G401.6 (cell line): ENCODE data around the gene PCBP3.

Experiments used
- FAIRE-seq: peaks from 2 replicates; lab custom pipeline; 2012; peaks lifted over from hg19 to GRCh38; lab: Jason Lieb, UNC

PCBP3 gene

DNA sequence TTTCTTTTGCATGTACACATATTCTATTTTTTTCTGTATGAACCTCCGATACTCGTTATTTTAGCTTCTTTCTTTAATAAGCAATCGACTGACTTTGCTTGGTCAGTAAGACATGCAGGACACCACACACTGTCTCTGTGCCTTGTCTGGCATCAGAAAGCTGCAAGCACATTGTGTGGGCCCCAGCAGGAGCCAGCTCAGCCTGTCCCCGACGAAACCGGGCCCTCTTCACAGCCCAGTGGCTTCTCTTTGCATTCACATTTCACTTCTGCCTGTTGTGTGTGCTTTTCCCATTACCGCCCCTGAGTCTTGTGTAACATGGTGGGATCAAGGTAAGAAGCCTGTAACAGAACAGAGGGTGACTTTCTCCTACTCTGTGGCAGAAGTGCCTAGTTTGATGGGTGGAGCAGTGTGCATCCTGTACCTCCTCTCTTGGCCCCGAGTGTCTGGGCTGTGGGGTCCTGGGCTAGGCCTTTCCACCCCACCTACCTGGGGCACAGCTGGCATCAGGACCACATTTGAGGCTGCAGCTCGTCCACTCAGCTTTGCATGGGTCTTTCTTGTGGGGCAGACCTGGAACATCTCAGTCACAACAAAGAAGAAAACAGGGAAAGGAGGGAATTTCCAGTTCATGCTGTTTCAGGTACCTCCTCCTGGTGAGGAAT, 219.2 kb downstream of the PCBP3 start:
- no peak for FAIRE-seq

DNA sequence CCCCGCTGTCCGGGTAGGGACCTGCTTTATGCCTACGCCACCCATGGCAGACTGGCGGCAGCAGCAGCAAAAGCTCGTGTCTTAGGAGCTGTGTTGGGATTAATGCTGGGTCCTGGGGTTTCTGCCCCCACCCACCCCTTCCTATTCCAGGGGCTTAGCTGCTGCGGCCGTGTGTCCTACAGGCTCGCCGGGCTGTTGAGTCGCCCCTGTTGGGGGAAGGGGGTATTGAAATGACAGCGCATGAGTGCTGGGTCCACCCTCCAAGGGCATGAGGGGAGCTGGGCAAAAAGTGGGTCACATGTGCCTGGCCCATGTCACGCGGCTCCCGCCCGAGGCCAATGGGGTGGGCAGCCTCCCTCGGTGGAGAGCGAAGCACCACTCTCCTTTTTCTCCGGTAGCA, 219.7 kb downstream of the PCBP3 start:
- no peak for FAIRE-seq

DNA sequence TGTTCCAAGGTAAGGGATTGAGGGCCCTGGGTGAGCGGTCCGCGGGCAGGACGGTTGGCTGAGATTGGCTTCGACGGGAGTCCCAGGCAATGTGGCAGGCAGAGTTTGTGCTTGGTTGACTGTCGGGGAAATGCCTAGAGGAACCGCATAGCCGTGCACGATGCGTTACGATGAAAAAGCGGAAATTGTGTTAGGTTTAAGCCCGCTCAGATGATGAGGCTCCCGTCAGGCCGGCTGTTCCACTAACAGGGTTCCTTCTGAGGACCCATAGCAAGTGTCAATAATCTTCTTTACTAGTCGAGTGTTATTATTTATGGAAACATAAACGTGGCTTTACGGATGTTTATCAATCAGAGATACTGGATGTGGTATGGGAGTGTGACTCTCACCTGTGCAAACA, 220.2 kb downstream of the PCBP3 start:
- FAIRE-seq: no peak

DNA sequence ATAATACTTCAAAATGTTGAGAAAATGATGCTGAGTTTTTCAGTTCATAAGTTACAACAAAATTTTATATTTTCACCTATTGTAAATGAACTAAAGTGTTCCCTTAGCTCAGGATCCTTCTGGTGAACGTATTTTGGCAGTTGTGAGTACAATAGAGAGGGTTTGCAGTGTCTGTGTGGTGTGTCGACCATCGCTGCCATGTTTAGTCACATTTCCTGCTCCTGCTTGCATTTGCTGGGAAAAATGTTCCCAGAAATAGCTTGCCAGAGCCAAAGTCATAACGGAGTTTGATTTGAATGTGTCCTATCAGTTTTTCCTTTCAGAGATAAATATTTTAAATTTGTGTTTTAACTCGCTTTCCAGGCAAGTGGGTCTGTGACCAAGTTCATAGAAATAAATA, 220.9 kb downstream of the PCBP3 start:
- FAIRE-seq: no peak

DNA sequence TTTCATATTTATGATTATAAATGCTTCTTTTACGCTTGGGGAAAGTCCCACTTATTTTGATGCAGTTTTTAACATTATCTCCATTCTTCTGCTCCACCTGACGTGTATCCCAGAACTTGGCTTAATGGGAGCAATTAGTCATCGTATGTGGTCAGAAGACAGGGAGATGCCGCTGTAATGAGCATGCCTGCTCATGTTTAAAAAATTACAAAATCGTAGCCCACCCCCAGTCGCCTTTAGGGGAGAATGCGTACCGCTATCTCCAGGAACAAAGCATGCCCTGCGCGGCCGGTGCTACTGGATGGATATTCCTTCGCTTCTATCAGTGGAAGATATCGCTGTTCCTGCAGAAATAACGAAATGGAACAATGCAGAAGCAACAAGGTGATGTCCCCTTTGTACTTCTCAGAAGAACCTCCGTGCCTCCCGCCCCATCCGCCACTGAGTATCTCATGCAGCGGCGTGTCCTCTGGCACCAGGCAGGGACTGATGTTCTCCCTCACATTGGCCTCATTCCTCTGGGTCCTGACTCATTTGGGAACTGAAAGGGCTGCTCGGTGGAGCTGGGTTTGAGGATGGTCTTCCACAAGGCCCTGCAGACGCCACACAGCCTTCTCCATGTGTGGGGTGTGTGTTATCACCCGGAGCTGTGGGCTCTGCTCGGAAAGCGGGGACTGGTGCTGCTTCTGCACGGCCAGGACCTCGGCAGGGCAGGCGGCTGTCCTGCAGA, 221.7 kb downstream of the PCBP3 start:
- FAIRE-seq: no peak

DNA sequence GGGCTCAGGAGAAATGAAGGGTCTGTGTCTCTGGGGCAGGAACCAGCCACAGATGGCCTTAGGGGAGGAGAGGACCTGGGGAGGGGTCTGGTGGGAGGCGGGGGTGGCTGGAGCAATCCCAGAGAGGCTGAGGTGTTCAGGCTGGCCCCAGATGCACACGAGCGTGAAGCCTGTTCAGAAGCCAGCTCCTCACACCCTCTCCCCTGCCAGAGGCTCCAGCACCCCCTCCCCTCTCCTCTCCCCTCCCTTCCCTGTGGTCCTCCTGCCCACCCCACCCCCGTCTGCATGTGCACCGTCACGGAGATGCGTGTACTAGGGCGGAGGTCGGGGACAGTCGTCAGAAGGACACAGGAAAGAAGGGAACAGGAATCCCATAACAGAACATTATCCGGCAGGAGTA, 223.0 kb downstream of the PCBP3 start:
- no peak for FAIRE-seq

DNA sequence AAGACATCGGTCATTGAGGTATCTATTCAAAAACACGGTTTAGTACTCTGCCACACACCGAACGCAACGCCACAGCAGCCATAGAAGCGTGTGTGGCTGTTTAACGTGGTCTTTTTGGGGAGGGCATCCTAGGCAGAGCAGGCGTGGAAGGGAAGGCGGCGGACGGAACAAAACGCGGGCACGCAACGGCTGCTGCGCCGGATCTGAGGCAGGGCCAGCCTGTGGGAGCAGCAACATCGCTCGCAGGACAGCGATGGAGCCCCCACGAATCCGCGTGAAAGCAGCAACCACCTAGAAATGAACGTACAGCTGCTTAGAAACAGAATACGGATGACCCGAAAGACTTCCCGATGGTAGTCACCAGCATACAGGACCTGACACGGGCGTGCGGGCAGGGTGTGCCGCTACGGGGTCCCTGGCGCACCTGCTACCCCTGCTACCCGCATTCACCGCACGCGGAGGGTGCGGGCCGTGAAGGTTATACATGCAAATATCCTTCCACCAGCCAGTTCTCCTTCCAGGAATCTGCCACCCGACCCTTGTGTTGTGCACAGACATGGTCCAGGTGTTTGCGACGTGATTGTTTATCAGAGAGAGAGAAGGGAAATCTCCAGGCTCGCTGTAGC, 223.6 kb downstream of the PCBP3 start:
- no peak for FAIRE-seq

DNA sequence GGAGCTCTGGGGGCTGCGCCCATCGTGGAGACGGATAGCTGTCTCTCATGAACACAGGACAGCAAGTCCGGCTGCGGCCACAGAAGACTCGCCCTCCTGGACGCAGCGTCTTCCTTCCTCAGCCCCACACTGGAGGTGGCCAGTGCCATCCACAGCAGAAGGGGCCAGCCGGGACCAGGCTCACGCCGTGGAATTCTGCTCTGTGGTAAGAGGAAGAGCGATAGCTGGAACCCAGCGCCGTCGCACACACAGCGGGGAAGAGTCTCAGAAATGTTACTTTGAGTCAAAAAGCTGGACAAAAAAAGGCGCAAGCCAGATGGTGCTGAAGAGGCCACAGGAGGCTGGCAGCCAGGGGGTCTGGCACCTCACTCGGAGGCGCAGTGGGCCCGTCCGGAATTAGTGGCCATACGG, 224.2 kb downstream of the PCBP3 start:
- FAIRE-seq: no peak

DNA sequence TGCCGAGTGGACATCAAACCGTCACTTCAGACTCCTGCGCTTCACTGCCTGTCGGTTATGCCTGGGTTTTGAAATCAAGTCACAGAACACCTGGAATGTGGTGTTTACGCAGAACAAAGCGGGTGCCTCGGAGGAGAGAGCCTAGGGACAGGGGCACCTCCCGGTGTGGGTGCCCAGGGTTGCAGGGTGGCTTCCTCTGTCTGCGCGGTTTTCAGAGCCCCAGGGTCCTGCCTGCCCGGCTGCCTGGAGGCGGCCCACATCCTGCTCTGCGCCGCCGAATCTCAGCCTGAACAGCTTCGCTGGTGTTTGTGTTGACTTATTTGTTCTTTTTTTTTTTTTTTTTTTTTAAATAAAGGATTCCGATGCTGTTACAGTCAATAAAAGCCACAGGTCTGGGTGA, 224.6 kb downstream of the PCBP3 start:
- FAIRE-seq: no peak

DNA sequence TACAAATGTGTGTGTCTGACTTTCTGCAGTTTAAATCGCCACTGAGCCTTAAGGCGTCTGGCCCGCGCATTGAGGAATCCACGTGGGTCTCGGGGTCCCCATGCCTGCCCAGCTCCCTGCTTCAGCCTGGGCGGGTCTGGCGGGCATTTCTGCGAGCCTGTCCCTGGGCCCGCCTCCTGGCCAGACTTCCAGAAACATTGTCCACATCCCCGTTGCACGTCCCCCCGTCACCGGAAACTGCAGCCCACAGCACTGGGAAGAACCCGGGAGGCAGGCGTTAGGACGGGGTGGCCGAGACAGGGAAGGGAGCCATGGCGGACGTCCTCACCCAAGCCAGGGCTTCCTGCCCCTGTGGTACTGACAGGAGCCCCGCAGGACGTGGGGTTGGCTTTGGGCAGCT, 225.0 kb downstream of the PCBP3 start:
- FAIRE-seq: no peak

DNA sequence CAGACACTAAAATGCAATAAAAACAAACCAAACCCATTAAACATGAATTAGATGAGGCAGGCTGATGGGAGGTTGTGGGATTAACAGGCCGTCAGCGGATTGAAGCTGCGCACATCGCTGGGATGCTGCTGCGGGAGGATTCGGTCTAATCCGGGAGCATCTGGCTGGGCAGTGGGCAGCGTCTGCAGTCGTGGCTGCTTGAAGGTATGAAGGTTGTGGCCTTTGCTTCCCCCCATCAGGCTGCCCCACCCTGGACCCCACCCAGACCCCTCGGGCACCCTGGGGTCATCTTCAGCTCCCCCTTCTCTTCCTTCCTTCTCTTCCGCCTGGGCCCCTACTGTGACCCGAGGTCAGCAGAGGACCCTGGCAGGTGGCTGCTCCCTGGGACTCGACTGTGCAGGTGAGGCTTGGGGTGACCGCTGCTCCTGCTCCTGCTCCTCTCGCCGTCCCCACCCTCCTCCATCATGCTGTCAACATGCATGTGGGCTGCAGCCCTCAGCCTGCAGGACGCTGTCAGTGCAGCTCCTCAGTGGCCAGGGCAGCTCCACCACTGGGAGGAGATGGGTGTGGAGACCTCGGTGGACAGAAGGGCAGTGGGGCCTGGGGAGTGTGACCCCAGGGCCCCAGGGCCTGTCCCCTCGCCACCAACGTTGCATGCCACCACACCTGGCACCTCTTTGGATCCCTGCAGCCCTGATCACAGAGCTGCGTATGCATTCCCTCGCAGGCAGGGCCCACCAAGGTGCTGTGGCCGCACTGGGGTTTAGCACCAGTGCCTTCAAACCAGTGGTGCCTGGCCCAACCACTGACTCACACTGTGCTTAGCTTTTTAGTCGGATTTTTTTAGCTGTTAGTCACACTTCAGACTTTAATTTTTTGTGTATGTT, 225.8 kb downstream of the PCBP3 start:
- FAIRE-seq: no peak

DNA sequence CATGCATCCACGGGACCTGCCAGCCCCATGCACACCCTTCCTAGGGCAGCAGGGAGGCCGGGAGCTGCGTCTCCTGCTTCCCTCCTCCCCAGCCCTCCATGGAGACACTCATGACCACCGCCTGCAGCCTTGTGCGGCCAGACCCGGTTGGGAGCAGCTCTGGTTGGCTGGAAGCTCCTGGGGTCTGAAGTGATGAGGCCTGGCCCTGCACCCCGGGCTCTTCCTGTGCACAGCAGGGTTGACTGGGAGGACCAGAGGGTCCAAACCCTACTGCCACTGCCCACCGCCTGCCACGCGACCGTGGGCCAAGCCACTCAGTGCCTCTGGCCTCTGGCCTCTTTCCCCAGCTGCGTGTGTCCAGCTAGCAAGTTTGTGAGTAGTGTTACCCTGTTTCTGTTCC, 226.9 kb downstream of the PCBP3 start:
- no peak for FAIRE-seq

DNA sequence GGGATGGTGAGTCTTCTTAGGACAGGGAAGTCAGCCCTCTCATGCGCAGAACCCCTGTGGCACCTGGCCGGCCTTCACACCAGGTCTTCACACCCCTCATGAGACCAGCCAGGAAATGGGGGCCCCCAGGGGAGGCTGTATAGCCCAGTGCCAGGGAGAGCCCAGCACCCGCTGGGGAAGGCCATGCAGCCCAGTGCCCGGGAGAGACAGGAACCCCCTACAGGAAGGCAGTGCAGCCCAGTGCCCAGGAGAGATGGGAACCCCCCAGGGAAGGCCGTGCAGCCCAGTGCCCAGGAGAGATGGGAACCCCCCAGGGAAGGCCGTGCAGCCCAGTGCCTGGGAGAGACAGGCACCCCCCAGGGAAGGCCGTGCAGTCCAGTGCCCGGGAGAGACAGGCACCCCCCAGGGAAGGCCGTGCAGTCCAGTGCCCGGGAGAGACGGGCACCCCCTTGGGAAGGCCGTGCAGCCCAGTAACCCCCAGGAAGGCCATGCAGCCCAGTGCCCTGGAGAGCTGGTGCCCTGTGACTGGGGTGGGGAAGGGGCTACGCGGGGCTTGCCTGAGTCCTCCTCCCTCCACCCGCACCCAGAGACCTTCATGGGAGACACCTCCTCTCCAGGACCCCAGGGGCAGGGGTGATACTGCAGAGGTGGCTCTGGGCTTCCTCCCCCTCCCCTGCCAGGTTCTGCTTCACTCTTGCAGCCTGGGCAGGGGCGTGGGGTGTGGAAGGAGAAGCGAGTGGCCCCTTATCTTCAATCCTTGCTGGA, 227.5 kb downstream of the PCBP3 start:
- FAIRE-seq: no peak

DNA sequence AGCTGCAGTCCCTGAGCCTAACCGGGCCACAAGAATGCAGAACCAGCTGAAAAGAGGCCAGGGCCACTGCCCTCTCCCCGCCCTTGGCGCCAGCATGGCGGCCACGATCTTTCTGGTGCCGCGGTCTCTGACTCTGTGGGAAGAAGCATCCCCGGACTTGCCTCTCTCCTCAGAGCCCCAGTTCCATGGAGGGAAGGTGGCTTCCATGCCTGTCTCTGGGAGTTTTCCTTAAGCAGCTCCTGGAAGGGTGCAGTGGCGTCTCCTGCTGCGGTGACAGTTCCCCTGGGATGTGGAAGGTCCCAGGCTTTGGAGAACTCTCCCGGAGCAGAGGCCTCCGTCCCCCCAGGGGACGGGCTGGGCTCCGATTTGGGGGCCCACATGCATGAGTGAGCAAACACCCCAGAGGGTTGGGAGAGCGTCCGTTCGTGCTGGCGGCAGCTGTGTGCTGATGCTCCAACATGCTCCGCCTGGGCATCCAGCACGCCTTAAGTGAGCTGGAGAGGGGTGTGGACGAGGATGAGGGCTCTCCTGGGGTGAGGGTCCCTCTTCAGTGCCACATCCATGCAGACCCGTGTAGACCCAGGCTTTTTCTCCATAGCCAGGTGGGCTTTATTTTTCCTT, 228.2 kb downstream of the PCBP3 start:
- no peak for FAIRE-seq

DNA sequence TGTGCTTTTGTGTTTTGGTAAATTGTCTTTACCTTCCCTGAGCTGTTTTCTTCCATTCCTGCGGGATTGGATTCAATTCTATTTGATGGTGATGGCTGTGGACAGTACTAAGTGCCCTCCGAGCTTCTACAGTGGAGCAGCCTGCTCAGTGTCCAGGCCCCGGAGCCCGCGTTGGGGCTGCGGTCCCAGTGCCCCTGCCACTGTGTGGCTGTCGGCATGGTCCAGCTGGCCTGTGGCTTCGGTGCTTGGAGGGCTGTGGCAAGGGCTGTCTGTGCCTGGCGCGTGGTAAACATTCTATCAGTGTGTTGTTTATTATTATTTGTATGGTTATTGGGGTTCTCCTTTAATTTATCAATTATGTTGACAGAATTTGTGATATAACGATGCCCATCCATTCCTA, 228.9 kb downstream of the PCBP3 start:
- FAIRE-seq: no peak

DNA sequence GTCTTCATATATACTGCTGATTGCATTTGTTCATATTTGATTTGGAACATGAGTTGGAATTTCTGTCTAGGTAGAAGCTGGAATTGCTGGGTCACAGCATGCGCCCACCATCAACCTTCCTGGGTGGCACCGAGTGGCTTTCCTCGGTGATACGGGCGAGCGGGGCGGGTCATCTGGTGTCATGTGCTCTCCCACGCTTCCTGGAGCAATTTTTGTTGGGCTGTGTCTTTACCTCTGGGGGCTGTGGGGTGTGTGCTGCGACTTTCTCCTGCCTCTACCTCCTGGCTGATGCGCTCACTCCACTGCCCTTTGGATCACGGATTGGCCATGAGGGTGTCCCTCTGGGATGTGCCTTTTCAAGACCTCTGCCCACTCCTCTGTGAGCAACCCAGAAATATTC, 229.4 kb downstream of the PCBP3 start:
- no peak for FAIRE-seq

DNA sequence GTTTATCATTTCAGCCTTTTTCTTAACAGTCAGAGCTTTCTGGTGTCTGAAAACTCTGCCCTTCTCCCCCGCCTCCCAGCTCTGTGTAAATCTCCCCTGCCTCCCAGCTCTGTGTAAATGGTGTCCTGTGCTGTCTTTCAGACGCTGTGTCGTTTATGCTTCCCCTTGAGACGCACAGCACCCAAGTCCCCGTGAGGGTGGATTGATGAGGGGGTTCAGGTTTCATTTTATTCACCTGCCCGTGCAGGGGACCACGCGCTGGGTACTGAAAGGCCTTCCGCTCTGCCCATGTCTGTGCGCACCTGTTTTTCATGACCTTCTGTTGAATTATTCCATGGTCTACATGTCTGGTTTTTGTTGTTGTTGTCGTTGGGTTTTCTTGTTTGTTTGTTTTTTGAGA, 229.9 kb downstream of the PCBP3 start:
- FAIRE-seq: no peak

DNA sequence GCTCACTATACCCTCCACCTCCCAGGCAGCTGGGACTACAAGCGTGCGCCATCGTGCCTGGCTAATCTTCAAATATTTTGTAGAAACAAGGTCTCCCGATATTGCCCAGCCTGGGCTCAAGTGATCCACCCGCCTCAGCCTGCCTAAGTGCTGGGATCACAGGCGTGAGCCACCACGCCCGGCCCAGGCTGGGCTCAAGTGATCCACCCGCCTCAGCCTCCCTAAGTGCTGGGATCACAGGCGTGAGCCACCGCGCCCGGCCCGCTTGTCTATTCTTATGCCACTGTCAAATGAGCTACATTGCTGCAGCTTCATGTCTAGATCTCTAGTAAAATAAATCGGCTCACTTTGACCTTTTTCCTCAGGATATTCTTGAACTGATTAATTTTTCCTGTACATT, 230.3 kb downstream of the PCBP3 start:
- FAIRE-seq: no peak

DNA sequence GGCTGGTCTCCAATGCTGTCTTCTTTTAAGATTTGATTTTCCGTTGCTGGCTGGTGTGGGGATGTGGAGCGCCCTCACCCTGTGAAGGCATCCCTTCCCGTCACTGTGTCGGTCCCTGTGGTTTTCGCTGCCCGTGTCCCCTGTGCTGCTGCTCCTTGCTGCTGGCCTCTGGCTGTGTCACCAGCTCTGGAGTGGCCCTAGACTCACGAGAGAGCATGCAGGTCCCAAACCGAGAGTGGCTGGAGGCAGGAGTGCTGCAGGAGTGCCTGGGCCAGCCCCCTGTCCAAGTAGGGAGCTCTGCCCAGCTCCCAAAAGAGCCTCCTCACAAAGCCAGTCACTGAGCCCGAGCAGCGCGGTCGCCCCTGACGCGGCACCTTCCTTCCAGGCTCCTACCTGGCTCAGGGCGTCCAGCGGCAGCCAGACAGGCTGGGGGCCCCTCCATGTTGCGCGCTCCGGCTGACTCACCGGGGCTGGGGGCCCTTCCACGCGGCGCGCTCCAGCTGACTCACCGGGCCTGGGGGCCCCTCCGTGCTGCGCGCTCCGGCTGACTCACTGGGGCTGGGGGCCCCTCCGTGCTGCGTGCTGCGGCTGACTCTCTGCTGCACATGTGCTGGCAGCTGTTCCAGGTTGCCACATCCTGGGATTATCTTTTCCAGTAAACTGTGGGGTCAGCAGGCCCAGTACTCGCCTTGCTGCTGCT, 231.3 kb downstream of the PCBP3 start:
- FAIRE-seq: no peak

DNA sequence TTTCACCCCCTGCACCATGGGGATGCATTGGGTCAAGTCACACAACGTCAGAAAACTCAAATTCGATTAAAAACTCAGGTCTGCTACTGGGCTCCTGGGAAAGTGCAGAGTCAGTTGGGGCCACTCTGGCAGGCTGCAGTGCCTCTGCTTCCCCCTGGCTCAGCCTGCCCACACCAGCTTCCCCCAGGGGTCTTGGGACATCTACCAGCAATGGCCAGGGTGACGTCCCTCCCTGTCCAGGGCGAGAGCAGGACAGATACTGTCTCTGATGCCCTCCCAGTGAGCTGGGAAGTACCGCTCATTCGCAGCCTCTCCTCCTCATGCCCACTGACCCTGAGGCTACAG, 231.9 kb downstream of the PCBP3 start:
- no peak for FAIRE-seq

DNA sequence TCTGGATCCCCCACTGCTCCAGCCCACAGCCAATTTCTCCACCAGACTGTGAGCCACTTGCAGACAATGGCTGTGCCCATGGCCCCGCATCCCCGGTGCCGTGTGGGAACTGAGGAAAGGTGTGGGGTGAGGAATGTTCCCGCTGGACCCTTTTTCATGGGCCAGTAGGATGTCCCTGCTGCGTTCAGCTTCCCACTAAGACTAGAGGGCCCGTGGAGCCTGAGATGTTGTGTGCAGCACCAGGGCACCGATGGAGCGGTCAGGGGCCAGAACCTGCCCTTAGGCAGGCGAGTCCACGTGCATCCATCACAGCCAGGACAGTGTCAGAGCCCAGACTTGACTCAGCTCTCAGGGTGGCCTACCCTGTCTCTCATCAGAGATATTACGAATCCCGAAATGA, 232.4 kb downstream of the PCBP3 start:
- no peak for FAIRE-seq
